Raji (cell line): ENCODE measurements around the gene NCAPH2.

ENCODE experiments used
- POLR2A ChIP-seq: IDR thresholded peaks from 2 replicates; pipeline ENCODE4 v1.6.1; 2011; ENCODE audit warnings: low read depth, low read length, control low read depth; ENCODE audit not compliant: insufficient read depth

Gene NCAPH2

GRCh38 chr22:50507991-50508884, at the start of gene NCAPH2:
NCAPH2 (plus strand) TSS chr22:50508224; CDS start chr22:50508338, 114 bp downstream.
- TF ChIP-seq POLR2A: peak; percentile 87

- TF ChIP-seq POLR2A: no peak
These were observed 49.0 kb upstream of the NCAPH2 start for GRCh38 chr22:50459016-50459415.

- no peak for TF ChIP-seq POLR2A
These were observed 48.4 kb upstream of the NCAPH2 start for GRCh38 chr22:50459496-50460140.

- no peak for TF ChIP-seq POLR2A
These were observed 47.1 kb upstream of the NCAPH2 start for GRCh38 chr22:50460938-50461337.

- no peak for TF ChIP-seq POLR2A
These were observed 46.5 kb upstream of the NCAPH2 start for GRCh38 chr22:50461536-50461935.

GRCh38 chr22:50461979-50462540, 46.0 kb upstream of the NCAPH2 start:
- no peak for TF ChIP-seq POLR2A

- no peak for TF ChIP-seq POLR2A
These were observed 44.7 kb upstream of the NCAPH2 start for GRCh38 chr22:50463188-50463900.

- TF ChIP-seq POLR2A: no peak
These were observed 43.6 kb upstream of the NCAPH2 start for GRCh38 chr22:50464451-50464850.

GRCh38 chr22:50465066-50465930, 42.7 kb upstream of the NCAPH2 start:
- TF ChIP-seq POLR2A: no peak

- TF ChIP-seq POLR2A: no peak
These were observed 40.7 kb upstream of the NCAPH2 start for GRCh38 chr22:50467341-50467740.

- TF ChIP-seq POLR2A: no peak
These were observed 40.1 kb upstream of the NCAPH2 start for GRCh38 chr22:50467773-50468440.

GRCh38 chr22:50468626-50469025, 39.4 kb upstream of the NCAPH2 start:
- no peak for TF ChIP-seq POLR2A

GRCh38 chr22:50469377-50470305, 38.4 kb upstream of the NCAPH2 start:
- TF ChIP-seq POLR2A: peak; percentile 76

- no peak for TF ChIP-seq POLR2A
These were observed 37.5 kb upstream of the NCAPH2 start for GRCh38 chr22:50470491-50470890.
